GM12891 (cell line): Measurements from ENCODE around the gene PARM1.

Experiments
- POLR2A ChIP-seq: IDR thresholded peaks from 2 replicates; pipeline ENCODE4 v1.6.1; 2011; ENCODE audit warnings: low read depth, low read length, control low read depth
- POLR2AphosphoS5 ChIP-seq: IDR thresholded peaks from 2 replicates; pipeline ENCODE4 v1.6.1; 2011; ENCODE audit warnings: low read depth, low read length, control low read depth
- SPI1 ChIP-seq: IDR thresholded peaks from 2 replicates; pipeline ENCODE4 v1.6.1; 2011; ENCODE audit warnings: low read depth, low read length, control low read depth
- TAF1 ChIP-seq: IDR thresholded peaks from 2 replicates; pipeline ENCODE4 v1.6.1; 2011; ENCODE audit warnings: low read depth, low read length, control low read depth

DNA sequence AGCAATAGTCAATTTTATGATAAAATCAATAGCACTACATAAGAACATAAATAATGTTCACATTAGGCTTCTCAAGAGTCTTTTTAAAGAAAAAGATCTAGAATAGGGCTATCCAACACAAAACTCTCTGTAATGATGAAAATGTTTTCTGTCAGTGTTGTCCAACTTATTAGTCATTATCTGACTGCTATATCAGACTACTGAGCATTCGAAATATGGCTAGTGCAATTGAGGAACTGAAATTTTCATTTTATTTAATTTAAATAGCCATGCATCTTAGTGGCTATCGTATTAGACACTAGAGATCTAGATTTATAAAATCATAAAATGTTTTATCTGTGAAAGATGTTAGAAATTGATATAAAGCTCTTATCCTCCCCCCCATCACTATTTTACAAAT lies 26.0 kb downstream of the PARM1 start:
- TF ChIP-seq POLR2A (no peak), POLR2AphosphoS5 (no peak), TAF1 (no peak), SPI1 (peak; percentile 52)
